ENCODE data around the gene CRY1.
"Not testable (repeated sequence)": the region's sequence is repeated elsewhere in the genome, so short reads cannot be mapped to it uniquely, and the experiment has no call there.

CRY1 gene

GRCh38 chr12:107058190-107058589 is 35.2 kb downstream of the CRY1 start:
- DNase-seq, result no peak

GRCh38 chr12:107057071-107057834 is 36.1 kb downstream of the CRY1 start:
- no peak for DNase-seq

GRCh38 chr12:107053709-107054108 is 39.6 kb downstream of the CRY1 start:
- no peak for DNase-seq

GRCh38 chr12:107045186-107045585 is 48.2 kb downstream of the CRY1 start:
- DNase-seq, result no peak

GRCh38 chr12:107042801-107043200 is 50.5 kb downstream of the CRY1 start:
- DNase-seq, result no peak

GRCh38 chr12:107035733-107036132 is 57.6 kb downstream of the CRY1 start:
- DNase-seq, result no peak

- no peak for DNase-seq
These were observed 59.3 kb downstream of the CRY1 start for GRCh38 chr12:107033758-107034739.

- no peak for DNase-seq
These were observed 61.1 kb downstream of the CRY1 start for GRCh38 chr12:107032266-107032665.

- DNase-seq, result no peak
These were observed 62.3 kb downstream of the CRY1 start for GRCh38 chr12:107031061-107031460.

- DNase-seq, result no peak
These were observed 64.3 kb downstream of the CRY1 start for GRCh38 chr12:107029081-107029480.

GRCh38 chr12:107027636-107028053 is 65.7 kb downstream of the CRY1 start:
- DNase-seq, result no peak

- DNase-seq, result no peak
These were observed 66.3 kb downstream of the CRY1 start for GRCh38 chr12:107026806-107027635.

- DNase-seq, result not testable (repeated sequence)
These were observed 67.0 kb downstream of the CRY1 start for GRCh38 chr12:107026356-107026755.

- DNase-seq, result no peak
These were observed 67.7 kb downstream of the CRY1 start for GRCh38 chr12:107025671-107026070.

- DNase-seq, result no peak
These were observed 73.8 kb downstream of the CRY1 start for GRCh38 chr12:107019546-107019945.

GRCh38 chr12:107017042-107017441 is 76.3 kb downstream of the CRY1 start:
- no peak for DNase-seq

GRCh38 chr12:107014055-107014454 is 79.3 kb downstream of the CRY1 start:
- no peak for DNase-seq

- DNase-seq, result no peak
These were observed 80.5 kb downstream of the CRY1 start for GRCh38 chr12:107012736-107013425.

GRCh38 chr12:107011519-107011918 is 81.8 kb downstream of the CRY1 start:
- DNase-seq, result no peak

GRCh38 chr12:107007411-107007810 is 85.9 kb downstream of the CRY1 start:
- DNase-seq, result no peak

GRCh38 chr12:107002665-107003064 is 90.7 kb downstream of the CRY1 start:
- not testable (repeated sequence) for DNase-seq

- DNase-seq, result no peak
These were observed 93.9 kb downstream of the CRY1 start for GRCh38 chr12:106999446-106999845.
